ENCODE results near the gene EVI5L. TPM values are rescaled to one million over a fixed set of nuclear protein-coding genes. Genes with fewer than 3 reads are reported as not detected.

EVI5L gene
- total RNA-seq, 3 donors from 2014 or later = 7.5 to 12.5 (median 9.2) TPM

DNA sequence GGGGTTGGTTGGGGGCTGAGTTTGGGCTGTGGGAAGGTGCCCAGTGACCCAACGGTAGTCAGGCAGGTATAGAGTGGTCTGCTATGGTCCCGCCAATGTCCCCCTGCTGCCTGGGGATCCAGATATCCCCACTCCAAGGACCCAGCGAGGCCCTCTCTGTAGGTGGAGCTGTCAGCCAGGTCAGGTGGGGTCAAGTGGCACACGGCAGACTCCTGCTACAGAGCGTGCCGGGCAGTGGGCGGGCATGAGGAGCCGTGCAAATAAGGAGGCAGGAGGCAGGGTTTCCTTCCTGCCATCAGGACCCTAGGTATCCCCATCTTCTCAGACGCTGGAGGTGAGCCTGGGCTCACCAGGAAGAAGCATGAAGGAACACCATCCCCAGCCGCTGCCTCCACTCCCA lies 14.9 kb downstream of the EVI5L start:
- DNase-seq (ENCODE audit: low spot score in 2 of 2) = no peak

DNA sequence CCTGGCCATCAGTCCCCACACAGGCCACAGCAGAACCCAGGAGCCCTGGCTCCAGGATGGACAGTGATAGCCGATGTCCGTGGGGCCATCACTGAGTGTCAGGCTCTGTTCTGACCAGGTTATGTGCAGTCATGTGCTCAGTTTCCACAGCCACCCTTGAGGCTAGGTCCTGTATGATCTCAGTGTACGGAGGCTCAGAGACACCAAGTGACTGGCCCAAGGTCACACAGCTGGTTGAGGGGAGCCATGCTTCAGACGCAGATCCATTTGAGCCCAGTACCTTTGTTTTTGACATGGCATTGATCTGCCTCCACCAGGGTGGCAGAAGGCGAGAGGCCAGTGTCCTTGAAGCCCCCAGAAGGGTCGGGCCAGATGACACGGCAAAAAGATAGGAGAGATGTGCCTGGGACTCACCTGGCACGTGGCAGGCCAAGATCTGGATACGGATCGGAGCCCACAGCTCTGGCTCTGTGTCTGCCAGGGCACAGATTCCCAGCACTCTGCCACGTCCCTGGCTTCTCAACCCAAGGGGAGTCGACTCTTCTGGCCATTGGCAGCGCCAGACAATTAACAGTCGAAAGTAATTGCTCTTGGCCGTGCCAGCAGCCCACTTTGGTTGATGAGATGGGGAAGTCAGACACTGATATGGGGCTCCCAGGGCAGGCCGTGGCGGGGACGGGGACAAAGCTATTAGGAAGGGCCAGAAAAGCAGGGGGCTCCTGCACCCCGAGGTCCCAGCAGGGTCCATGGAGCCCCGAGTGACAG lies 15.6 kb downstream of the EVI5L start:
- Histone ChIP-seq H3K4me1 (no peaks in the 10 kb centered on the region), H3K27ac (no peak overlapping the region), H3K36me3 (no peaks in the 10 kb centered on the region), H3K27me3 (no peaks in the 10 kb centered on the region), H3K9me3 (no peaks in the 10 kb centered on the region), H3K4me3 (no peak overlapping the region)
- no peak for DNase-seq (ENCODE audit: low spot score in 2 of 2)
- TF ChIP-seq POLR2A (IDR thresholded peaks at IDR 0.05) = no peak
- TF ChIP-seq POLR2AphosphoS5 (IDR thresholded peaks at IDR 0.05) = no peak
- TF ChIP-seq, protein P1, sequence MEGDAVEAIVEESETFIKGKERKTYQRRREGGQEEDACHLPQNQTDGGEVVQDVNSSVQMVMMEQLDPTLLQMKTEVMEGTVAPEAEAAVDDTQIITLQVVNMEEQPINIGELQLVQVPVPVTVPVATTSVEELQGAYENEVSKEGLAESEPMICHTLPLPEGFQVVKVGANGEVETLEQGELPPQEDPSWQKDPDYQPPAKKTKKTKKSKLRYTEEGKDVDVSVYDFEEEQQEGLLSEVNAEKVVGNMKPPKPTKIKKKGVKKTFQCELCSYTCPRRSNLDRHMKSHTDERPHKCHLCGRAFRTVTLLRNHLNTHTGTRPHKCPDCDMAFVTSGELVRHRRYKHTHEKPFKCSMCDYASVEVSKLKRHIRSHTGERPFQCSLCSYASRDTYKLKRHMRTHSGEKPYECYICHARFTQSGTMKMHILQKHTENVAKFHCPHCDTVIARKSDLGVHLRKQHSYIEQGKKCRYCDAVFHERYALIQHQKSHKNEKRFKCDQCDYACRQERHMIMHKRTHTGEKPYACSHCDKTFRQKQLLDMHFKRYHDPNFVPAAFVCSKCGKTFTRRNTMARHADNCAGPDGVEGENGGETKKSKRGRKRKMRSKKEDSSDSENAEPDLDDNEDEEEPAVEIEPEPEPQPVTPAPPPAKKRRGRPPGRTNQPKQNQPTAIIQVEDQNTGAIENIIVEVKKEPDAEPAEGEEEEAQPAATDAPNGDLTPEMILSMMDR (IDR thresholded peaks at IDR 0.05) = no peak
- intact Hi-C loops (cut with DNase I; ENCODE audit: low total_unique reads) = no loop called here

More for the DNA sequence above, 14.9 kb downstream of the EVI5L start:
- intact Hi-C loops (cut with DNase I; ENCODE audit: low total_unique reads) = loop anchor here (5.0 kb wide), 1 partner anchor 1288 kb away; no protein-coding TSS in a partner anchor
- Histone ChIP-seq H3K27ac (no peak overlapping the region), H3K36me3 (no peaks in the 10 kb centered on the region), H3K4me3 (no peak overlapping the region), H3K9me3 (no peaks in the 10 kb centered on the region), H3K4me1 (no peaks in the 10 kb centered on the region), H3K27me3 (no peaks in the 10 kb centered on the region)
- no peak for TF ChIP-seq POLR2AphosphoS5 (IDR thresholded peaks at IDR 0.05)

DNA sequence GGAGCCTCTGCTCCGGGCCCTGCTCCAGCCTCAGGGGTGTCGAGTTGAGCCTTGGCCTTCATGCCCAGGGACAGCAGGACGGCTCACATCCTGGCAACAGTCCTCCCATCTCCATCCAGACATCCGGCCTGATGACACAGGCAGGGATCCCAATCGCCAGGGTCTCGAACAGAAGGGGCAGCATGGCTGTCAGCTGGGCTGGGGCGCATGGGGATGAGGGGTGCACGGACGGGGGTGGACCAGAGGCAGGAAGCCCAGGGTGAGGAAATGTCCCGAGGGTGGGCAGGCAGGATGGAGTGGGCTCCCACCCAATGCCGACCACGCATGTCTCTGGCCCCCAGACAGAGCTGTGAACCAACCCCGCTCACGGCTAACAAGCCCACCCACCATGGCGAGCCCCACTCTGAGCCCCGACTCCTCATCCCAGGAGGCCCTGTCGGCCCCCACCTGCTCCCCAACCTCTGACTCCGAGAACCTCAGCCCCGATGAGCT lies 16.2 kb downstream of the EVI5L start:
- H3K4me3 ChIP-seq = no peak overlapping the region
- DNase-seq (ENCODE audit: low spot score in 2 of 2) = no peak
- intact Hi-C loops (cut with DNase I; ENCODE audit: low total_unique reads) = no loop called here

DNA sequence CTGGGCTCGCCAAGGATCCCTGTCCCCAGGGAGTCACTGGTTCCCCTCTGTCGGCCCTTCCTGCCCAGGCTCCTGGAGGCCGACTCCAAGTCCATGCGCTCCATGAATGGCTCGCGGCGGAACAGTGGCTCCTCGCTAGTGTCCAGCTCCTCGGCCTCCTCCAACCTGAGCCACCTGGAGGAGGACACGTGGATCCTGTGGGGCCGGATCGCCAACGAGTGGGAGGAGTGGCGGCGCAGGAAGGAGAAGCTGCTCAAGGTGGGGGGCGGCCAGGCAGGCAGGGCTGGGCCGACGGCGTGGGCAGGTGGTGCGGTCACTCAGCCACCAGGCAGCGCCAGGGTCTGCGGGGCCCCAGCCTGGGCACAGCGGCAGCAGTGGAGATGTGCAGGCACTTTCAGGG lies 17.6 kb downstream of the EVI5L start:
- Histone ChIP-seq H3K4me3 (no peak overlapping the region), H3K27ac (no peak overlapping the region), H3K36me3 (no peaks in the 10 kb centered on the region), H3K9me3 (no peaks in the 10 kb centered on the region), H3K27me3 (no peaks in the 10 kb centered on the region), H3K4me1 (no peaks in the 10 kb centered on the region)
- TF ChIP-seq POLR2A (IDR thresholded peaks at IDR 0.05) (no peak), POLR2AphosphoS5 (IDR thresholded peaks at IDR 0.05) (no peak)
- TF ChIP-seq, protein P1 (IDR thresholded peaks at IDR 0.05) = no peak
- no peak for DNase-seq (ENCODE audit: low spot score in 2 of 2)
- intact Hi-C loops (cut with DNase I; ENCODE audit: low total_unique reads) = no loop called here

More for the DNA sequence above, 16.2 kb downstream of the EVI5L start:
- no peaks in the 10 kb centered on the region for H3K4me1 ChIP-seq
- no peak overlapping the region for H3K27ac ChIP-seq
- H3K27me3 ChIP-seq = no peaks in the 10 kb centered on the region
- no peaks in the 10 kb centered on the region for H3K36me3 ChIP-seq
- no peaks in the 10 kb centered on the region for H3K9me3 ChIP-seq
- no peak for TF ChIP-seq POLR2AphosphoS5 (IDR thresholded peaks at IDR 0.05)
- TF ChIP-seq, protein P1 (IDR thresholded peaks at IDR 0.05) = no peak

DNA sequence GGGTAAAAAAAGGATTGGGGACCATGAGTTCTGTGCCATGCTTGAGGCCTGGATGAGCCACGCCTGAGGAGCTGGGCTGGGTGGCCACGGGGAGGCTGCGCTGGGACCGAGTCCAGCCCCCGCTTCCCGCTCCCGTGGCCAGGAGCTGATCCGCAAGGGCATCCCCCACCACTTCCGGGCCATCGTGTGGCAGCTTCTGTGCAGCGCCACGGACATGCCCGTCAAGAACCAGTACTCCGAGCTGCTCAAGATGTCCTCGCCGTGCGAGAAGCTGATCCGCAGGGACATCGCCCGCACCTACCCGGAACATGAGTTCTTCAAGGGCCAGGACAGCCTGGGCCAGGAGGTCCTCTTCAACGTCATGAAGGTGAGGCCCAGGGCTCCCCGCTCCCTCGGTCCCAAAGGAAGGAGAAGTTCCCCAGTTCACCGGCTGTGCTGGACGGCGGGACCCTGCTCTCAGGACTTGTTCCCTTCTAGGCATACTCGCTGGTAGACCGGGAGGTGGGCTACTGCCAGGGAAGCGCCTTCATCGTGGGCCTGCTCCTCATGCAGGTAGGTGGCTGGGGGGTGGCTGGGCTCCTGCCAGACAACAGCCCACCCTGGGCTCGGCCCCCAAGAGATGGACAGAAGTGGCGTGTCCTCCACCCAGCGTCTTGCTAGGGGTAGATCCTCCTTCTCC lies 18.9 kb downstream of the EVI5L start:
- TF ChIP-seq POLR2AphosphoS5 (IDR thresholded peaks at IDR 0.05) (no peak), POLR2A (IDR thresholded peaks at IDR 0.05) (no peak)
- TF ChIP-seq, protein P1 (IDR thresholded peaks at IDR 0.05) = no peak
- no peak overlapping the region for H3K4me3 ChIP-seq
- peaks cover 0 to 5% of the 10 kb centered on the region in 2 donors for H3K4me1 ChIP-seq
- intact Hi-C loops (cut with DNase I; ENCODE audit: low total_unique reads) = no loop called here
- no peaks in the 10 kb centered on the region for H3K9me3 ChIP-seq
- no peaks in the 10 kb centered on the region for H3K27me3 ChIP-seq
- H3K36me3 ChIP-seq = no peaks in the 10 kb centered on the region
- H3K27ac ChIP-seq = no peak overlapping the region
- DNase-seq (ENCODE audit: low spot score in 2 of 2) = no peak

Data from breast epithelium (tissue), 4 donors.